Measurements from ENCODE around the gene PPP2R1B. TPM values are rescaled to one million over a fixed set of nuclear protein-coding genes. Genes with fewer than 3 reads are reported as not detected.

The PPP2R1B gene
- total RNA-seq, 1 experiment from 2014 or later = 105 TPM

- H3K27ac ChIP-seq (ENCODE audit: insufficient read length, low read depth, low read length) = no peak overlapping the region
- WGBS (ENCODE audit: extremely low coverage, insufficient read length, low lambda C conversion rate) = no CpG with 5 or more reads among the region's 1 CpG
Observed at GRCh38 chr11:111815489-111815888, 49.3 kb upstream of the PPP2R1B start.

More at GRCh38 chr11:111815489-111815888, 49.3 kb upstream of the PPP2R1B start:
- Histone ChIP-seq H2BK120ac (ENCODE audit: low read depth, low read length, poor library complexity, severe bottlenecking) (no peak overlapping the region), H2BK20ac (ENCODE audit: low read depth, low read length, poor library complexity, severe bottlenecking) (no peak overlapping the region), H4K8ac (replicated peaks; ENCODE audit: insufficient read length, low read depth, low read length) (no peak overlapping the region), H3K4me2 (ENCODE audit: insufficient read depth, insufficient read length, low read length) (no peak overlapping the region), H3K23ac (ENCODE audit: insufficient read length, low read depth, low read length) (no peak overlapping the region), H3K18ac (ENCODE audit: insufficient read length, low read depth, low read length) (no peak overlapping the region), H2AFZ (ENCODE audit: low read length) (no peak overlapping the region), H3T11ph (ENCODE audit: low read length) (no peak overlapping the region), H3K4ac (ENCODE audit: low read depth, low read length) (no peak overlapping the region), H2BK12ac (ENCODE audit: insufficient read length, low read depth, low read length) (no peak overlapping the region), H2AK5ac (ENCODE audit: insufficient read length, low read length) (no peak overlapping the region), H4K5ac (ENCODE audit: insufficient read length, low read depth, low read length) (no peak overlapping the region), H3K4me1 (ENCODE audit: insufficient read depth, low read length) (no peaks in the 10 kb centered on the region), H3K56ac (ENCODE audit: insufficient read length, low read depth, low read length) (no peak overlapping the region), H3K9ac (ENCODE audit: extremely low read depth, insufficient read length, low read length) (no peak overlapping the region), H3K9me3 (ENCODE audit: control insufficient read depth, low read depth, low read length) (no peaks in the 10 kb centered on the region), H4K91ac (ENCODE audit: insufficient read length, low read depth, low read length) (no peak overlapping the region), H3K14ac (ENCODE audit: insufficient read depth, low read length) (no peak overlapping the region), H3K27me3 (ENCODE audit: insufficient read depth, low read length) (no peaks in the 10 kb centered on the region), H3K23me2 (ENCODE audit: insufficient read length, low read depth, low read length, poor library complexity, severe bottlenecking) (no peaks in the 10 kb centered on the region), H3K79me2 (ENCODE audit: insufficient read depth, low read length) (no peaks in the 10 kb centered on the region), H4K20me1 (ENCODE audit: control insufficient read depth, insufficient read depth, insufficient read length) (no peaks in the 10 kb centered on the region), H2BK15ac (ENCODE audit: low read depth, low read length) (no peak overlapping the region), H2BK5ac (ENCODE audit: insufficient read length, low read length) (no peak overlapping the region), H3K79me1 (ENCODE audit: insufficient read depth, low read depth, low read length, poor library complexity, severe bottlenecking) (no peaks in the 10 kb centered on the region)
- Mint-ChIP-seq H3K4me3 (no peak overlapping the region), H3K4me1 (peaks cover 3% of the 10 kb centered on the region in 2 experiments; a peak in 1 of 4 replicates), H3K9me3 (no peaks in the 10 kb centered on the region), H3K27ac (no peak overlapping the region), H3K36me3 (ENCODE audit: insufficient read depth in 1 of 3, low read depth in 3 of 3) (0 out of 7 replicates have a peak, but pooled peaks cover 0 to 1% (median 0%) of the 10 kb centered on the region in 3 experiments), H3K27me3 (ENCODE audit: low read depth) (no peaks in the 10 kb centered on the region)
- no peak for DNase-seq
- no peak for TF ChIP-seq CTCF (conservative IDR thresholded peaks at IDR 0.05)
